Activated effector memory CD4-positive, alpha-beta T cell treated with Interleukin-2 at 50 U/mL for 16 hours (primary cell): ENCODE data around the gene PPP1CB.
"Not testable (repeated sequence)": the region's sequence is repeated elsewhere in the genome, so short reads cannot be mapped to it uniquely, and the experiment has no call there.

Source experiments
- DNase-seq: peaks from one replicate; pipeline ENCODE4 v3.0.0-alpha.2; 2020

The PPP1CB gene

DNA sequence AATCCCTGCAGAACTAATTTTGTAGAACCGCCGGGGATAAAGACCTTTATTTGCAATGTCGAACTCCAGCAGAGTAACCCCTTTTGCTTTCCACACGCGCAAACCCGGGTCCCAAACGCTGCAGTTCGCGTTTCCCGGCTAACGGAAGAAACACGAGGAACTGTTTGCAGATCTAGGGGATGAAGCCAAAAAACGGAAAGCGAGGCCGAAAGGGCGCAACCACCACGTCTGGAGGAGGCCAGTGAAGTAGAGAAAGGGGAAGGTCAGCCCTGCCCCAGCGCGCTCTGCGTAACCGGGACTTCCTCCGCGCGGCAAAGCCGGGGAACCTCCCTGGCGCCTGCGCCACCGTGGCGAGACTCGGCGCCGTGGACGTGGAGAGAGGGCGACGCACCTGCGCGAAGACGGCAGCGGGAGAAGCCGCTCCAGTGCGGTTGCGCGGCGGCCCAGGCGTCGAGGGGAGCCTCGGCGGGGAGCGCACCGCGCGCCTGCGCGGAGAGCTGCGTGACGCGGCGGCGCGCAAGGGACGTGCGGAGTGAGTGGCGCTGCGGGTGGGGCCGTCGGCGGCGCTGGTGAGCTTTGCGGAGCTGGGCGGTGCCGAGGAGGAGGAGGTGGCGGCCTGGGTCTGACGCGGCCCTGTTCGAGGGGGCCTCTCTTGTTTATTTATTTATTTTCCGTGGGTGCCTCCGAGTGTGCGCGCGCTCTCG lies at the start of gene PPP1CB:
Gene PPP1CB, plus strand, starts transcription at position 579 of the 704 bp plus-strand sequence. CDS start 295 bp downstream, outside the sequence.
- DNase-seq, result peak; percentile 98

DNA sequence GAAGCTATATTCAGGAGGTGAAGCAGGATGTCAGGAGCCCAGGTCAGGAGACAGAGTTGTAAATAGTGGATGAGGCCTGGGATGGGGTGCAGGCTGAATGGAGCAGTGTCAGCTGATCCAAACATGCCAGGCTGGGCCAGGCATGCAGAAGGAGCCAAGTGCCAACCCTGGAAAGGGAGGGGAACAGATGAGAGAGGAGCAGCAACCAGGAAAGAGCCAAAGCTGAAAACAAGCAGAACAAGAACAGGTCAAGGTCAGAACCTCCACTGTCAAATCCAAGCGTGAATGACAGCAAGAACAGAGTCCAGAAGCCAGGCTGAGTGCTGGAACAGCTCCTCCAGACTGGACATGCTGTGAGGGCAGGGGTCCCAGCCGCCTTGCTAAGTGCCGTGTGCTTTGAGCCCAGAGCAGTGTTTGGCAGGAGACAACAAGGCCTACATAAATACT lies 49.2 kb upstream of the PPP1CB start:
- DNase-seq, result no peak

GRCh38 chr2:28702878-28703277 lies 48.8 kb upstream of the PPP1CB start:
- no peak for DNase-seq

GRCh38 chr2:28704621-28705020 lies 47.0 kb upstream of the PPP1CB start:
- DNase-seq, result no peak

DNA sequence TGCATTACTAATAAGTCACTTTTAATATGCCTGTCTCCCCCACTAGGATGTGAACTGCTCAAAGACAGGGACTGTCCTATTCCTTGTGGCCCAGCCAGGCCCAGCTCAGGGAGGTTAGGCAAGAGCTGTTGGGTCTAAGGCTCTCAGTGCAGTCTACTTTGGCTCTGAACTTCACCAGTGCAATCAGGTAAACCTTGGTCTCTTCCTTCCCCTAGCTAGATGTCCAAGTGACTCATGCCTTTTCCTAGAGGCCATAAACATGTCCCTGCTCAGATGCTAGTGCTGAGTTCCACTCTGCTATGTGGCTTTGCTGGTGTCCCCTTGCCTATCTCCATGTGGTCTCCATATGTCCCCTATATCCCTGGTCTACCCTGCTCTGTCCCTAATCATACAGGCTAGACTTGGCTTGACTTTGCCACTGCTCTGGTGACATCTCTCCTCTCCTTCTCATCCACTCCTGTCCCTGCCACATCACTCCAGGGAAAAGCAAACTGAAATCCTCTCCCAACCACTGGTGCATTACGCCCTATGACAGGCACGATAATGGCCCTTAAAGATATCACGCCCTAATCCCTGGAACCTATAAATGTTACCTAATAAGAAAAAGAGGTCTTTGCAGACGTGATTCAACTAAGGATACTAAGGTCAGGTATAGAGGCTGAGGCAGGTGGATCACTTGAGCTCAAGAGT lies 45.7 kb upstream of the PPP1CB start:
- no peak for DNase-seq

DNA sequence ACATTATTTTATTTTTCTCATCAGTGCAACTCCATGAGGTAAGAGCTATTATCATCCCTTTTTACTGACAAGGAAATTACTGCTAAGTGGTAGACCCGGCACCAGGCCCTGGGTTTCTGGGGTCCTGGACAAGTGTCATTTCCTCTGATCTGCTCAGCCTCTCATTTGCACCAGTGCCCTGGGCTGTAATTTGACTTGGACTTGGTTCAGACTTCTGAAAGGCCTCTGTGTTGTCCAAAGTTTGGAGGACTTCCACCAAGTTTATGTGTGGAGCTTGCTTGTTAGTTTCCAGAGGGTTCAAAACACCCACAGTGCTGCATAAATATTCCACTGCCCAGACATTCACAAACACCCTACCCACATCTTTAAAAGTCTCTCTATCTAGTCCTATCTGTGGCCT lies 44.0 kb upstream of the PPP1CB start:
- DNase-seq, result no peak

- DNase-seq, result no peak
These were observed 42.5 kb upstream of the PPP1CB start for GRCh38 chr2:28709101-28709500.

DNA sequence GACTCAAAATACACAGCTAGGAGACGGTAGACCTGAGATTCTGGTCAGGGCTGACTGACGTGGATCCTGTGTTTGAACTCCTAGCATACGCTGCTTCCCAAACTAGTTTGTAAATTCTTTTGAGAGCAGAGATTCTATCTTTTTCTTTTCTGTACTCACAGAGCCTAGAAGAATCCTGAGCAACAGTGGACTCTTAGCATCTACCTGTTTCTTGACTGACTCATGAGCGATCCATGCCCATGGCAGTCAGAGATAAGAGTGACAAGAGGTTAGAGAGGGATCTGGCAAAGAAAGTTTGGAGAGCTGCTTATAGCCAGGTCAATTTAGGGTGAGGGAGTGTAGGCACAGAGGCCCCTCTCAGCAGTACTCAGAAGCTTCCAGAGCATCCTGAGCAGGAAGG lies 41.1 kb upstream of the PPP1CB start:
- DNase-seq, result no peak

- no peak for DNase-seq
These were observed 37.9 kb upstream of the PPP1CB start for GRCh38 chr2:28713577-28714298.

- no peak for DNase-seq
These were observed 35.3 kb upstream of the PPP1CB start for GRCh38 chr2:28716265-28716865.

DNA sequence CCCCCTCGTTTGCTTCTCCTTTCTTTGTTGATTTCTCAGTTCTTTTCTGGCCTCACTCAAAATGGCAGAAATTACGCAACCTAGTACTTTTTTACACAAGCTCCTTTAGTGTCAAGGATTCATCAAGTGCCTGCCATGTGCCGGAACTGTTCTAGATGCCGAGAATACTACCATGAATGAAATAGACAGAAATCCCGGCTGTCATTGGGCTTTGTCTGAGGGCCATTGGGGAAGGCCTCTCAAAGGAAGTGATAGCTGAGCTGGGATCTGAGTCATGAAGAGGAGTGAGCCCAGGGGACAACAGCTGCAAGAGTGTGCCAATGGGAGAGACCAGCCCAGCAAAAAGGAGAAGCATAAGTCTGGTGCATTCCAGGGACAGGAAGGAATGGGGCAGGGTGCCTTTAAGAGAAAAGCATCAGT lies 34.3 kb upstream of the PPP1CB start:
- no peak for DNase-seq

- DNase-seq, result no peak
These were observed 31.3 kb upstream of the PPP1CB start for GRCh38 chr2:28720345-28720744.

DNA sequence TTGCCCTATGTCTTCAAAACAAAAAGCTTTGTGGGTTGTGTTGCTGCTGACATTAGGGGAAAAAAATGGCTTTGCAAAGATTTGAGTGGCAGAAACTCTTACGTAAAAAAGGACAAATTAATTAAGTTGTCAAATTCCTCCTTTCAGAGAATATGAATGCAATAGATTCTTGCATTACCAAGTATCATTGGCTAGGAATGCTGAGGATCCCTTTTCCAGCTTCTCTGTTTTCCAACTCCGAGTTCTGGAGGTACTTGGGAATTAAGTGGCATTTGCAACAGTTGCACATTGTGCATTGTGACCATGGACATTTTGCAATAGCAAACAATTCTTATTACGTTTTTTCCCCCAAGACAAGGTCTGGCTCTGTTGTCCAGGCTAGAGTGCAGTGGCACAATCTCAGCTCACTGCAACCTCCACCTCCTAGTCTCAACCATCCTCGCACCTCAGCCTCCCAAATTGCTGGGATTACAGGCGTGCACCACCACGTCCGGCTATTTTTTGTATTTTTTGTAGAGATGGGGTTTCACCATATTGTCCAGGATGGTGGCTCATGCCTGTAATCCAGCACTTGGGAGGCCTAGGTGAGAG lies 29.9 kb upstream of the PPP1CB start:
- DNase-seq, result no peak

GRCh38 chr2:28725021-28725711 lies 26.5 kb upstream of the PPP1CB start:
- DNase-seq, result no peak

DNA sequence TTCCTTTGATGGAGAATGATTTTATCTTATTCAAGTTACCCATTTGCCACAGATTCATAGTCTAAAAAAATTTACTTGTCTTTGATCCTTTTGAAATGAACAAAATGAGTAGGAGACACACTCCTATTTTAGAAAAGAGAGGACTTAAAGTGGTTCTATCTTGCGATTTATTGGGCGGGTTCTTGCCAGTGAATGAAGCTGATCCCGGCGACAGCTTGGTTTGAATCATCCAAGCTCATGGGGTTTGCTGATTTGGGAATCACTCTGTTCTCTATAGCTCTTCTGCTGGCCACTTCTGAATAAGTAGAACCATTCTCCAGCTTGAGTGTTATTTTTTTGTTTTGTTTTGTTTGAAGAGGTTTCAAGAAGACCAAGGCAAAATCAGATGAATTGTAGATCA lies 25.5 kb upstream of the PPP1CB start:
- DNase-seq, result no peak

- no peak for DNase-seq
These were observed 21.9 kb upstream of the PPP1CB start for GRCh38 chr2:28729698-28730097.

DNA sequence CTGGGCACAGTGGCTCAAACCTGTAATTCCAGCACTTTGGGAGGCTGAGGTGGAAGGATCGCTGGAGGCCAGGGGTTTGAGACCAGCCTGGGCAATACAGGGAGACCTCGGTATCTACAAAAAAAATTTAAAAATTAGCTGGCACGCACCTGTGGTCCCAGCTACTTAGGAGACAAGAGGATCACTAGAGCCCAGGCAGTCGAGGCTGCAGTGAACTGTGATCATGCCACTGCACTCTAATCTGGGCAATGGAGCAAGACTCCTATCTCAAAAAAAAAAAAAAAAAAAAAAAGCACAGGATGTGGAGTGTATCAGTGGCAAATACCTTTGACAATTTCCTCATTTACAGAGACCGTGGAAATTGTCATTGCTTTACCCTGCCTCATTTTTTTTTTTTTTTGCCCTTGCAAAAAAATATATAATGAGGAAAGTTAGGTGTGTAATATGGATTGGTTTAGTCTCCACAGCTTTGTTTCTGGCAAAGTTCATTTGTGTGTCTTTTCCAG lies 20.9 kb upstream of the PPP1CB start:
- DNase-seq, result no peak

- no peak for DNase-seq
These were observed 16.1 kb upstream of the PPP1CB start for GRCh38 chr2:28735511-28735910.

- no peak for DNase-seq
These were observed 15.6 kb upstream of the PPP1CB start for GRCh38 chr2:28736034-28736433.

DNA sequence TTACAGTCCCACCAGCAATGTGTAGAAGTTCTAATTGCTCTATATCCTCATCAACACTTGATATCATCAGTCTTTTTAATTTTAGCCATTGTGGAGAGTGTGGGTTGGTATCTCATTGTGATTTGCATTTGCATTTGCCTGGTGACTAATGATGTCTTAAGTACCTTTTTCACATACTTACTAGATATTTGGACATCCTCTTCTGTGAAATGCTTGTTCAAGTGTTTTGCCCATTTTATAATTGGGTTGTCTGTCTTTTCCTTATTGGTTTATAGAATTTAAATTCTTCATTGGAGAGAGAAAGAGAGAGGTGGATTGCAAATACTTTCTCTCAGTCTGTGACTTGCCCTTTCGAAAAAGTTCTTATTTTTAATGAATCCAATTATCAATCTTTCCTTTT lies 14.0 kb upstream of the PPP1CB start:
- no peak for DNase-seq

GRCh38 chr2:28742619-28743018 lies 9.0 kb upstream of the PPP1CB start:
- DNase-seq, result not testable (repeated sequence)

DNA sequence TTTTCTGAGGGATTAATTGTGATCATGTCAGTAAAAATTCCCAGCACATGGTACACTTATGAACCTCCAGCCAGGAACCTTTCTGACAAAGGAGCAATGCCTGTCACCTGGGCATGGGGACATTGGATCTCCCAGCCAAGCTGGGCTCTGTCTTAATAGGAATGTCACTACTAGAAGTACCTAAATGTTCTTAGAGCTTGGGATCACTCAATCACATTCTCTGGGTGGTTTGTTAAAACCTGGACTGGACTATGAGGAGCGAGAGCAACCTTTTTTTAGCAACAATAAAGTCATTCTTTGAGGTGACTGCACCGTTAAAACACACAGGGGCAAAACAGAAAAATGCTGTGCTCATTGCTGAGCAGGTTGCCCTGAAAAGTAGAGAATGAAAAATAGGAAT lies 6.4 kb upstream of the PPP1CB start:
- DNase-seq, result no peak
